GM12864 (cell line): Measurements from ENCODE around the gene PERCC1.

ENCODE experiments used
- DNase-seq: peaks from one replicate; pipeline ENCODE4 v3.0.0-alpha.2; 2011; ENCODE audit warnings: low read depth
- H3K4me3 ChIP-seq: 2 replicates; pipeline ENCODE4 v1.5.1; 2011; ENCODE audit warnings: mild to moderate bottlenecking, low read depth, low read length, control low read depth
- TF ChIP-seq, protein P1 (sequence below): IDR thresholded peaks from 2 replicates; pipeline ENCODE4 v1.5.1; 2011; ENCODE audit warnings: low read depth, mild to moderate bottlenecking, moderate library complexity, low read length, control low read depth, inconsistent platforms; ENCODE audit errors: missing control alignments

Gene PERCC1

DNA sequence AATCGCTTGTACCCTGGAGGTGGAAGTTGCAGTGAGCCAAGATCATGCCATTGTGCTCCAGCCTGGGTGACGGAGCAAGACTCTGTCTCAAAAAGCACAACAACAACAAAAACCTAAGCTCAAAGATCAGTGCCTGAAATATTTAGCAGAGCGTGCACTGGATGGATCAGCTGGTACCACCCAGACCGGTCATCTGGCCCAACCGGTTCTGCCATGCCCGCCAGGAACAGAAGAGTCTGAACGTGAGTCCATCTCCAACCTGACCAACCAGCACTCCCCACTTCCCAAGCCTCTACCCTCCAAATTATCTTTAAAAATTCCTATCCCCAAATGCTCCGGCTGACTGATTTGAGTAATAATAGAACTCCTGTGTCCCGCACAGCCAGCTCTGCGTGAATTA is 8.8 kb upstream of the PERCC1 start:
- H3K4me3 ChIP-seq = no peak overlapping the region
- TF ChIP-seq, protein P1, sequence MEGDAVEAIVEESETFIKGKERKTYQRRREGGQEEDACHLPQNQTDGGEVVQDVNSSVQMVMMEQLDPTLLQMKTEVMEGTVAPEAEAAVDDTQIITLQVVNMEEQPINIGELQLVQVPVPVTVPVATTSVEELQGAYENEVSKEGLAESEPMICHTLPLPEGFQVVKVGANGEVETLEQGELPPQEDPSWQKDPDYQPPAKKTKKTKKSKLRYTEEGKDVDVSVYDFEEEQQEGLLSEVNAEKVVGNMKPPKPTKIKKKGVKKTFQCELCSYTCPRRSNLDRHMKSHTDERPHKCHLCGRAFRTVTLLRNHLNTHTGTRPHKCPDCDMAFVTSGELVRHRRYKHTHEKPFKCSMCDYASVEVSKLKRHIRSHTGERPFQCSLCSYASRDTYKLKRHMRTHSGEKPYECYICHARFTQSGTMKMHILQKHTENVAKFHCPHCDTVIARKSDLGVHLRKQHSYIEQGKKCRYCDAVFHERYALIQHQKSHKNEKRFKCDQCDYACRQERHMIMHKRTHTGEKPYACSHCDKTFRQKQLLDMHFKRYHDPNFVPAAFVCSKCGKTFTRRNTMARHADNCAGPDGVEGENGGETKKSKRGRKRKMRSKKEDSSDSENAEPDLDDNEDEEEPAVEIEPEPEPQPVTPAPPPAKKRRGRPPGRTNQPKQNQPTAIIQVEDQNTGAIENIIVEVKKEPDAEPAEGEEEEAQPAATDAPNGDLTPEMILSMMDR = no peak
- DNase-seq = no peak

DNA sequence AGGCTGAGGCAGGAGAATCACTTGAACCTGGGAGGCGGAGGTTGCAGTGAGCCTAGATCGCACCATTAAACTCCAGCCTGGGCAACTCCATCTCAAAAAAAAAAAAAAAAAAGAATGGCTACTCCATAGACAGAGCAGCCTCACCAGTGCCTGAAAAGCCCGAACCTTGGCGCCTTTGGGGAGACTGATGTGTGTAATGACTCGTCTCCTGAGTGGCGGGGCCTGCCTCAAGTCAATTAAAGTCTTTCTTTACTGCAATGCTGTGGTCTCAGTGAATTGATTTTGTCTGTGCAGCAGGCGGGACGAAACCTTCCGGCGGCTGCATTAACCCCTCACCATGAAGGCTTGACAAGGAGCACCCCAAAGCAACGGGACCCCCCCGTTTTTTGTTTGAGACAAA is 6.8 kb upstream of the PERCC1 start:
- DNase-seq = no peak
- TF ChIP-seq, protein P1 = no peak
- no peak overlapping the region for H3K4me3 ChIP-seq

DNA sequence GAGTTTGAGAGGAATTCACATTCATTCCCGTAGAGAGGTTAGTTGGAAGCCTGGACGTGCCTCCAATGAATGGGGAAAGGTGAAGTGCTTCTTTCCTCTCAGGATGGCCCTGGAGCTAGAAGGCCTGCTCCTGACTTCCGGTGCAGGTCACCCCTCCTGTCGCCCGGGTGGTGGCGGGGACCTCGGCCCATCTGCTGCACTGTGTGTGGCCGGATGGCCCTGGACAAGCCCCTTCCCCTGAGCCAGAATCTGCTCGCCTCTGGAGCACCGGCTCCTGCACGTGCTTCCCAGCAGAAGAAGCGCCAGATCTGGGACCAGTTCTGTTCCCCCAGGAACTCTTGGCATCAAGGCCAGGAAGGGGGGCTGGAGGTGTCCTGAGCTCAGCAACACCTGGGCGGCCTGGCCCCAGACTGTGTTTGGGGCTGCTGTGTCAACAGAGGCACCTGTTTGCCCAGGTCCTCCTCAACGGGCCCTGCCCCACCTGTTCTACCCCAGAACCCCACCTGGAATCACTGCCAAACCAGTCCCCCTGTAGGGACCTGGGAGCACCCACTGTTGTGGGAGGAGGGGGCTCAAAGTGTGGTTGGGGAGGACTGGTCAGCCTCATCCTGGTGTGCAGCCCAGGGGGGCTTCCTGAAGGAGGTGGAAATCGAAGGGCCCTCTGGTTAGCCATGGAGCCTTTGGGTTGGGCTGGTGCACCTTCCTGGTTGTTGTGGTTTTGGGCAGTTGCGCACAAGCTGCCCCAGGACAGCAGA is 5.1 kb upstream of the PERCC1 start:
- H3K4me3 ChIP-seq = no peak overlapping the region
- no peak for DNase-seq
- TF ChIP-seq, protein P1 = no peak

DNA sequence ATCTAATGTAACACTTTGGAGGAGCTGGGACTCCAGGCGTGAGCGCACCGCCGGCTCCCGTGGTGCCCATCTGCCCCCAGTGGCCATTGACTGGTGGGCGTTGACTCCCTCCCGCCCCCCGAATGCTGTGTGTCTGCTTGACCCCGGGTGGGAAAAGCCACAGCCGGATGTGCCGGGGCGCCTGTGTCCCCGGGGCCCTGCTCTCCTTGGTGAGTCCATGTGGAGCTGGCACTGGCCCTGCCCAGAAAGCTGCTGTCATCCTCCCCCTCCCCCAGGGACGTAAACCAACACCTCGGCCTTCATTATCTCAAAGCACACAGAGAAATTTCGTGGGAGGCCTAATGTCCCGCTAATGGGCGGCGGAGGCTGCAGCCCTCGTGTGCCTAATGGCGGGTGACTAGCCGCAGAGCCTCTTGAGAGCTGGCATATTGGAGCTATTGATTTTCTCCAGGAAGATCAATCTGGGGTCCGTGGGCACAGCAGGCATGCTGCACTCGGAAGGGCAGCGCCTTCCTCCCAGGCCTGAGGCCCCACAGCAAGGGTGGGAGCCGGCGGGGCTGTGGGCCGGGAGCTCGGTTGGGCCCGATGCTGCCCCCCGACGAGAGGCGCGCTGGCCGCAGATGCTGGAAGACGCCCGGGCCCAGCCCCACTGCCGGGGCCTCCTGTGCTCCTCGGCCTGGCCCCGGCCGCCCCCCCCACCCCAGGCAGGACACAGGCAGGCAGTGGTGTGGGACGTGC is 4.0 kb upstream of the PERCC1 start:
- H3K4me3 ChIP-seq = no peak overlapping the region
- TF ChIP-seq, protein P1 = no peak
- no peak for DNase-seq

DNA sequence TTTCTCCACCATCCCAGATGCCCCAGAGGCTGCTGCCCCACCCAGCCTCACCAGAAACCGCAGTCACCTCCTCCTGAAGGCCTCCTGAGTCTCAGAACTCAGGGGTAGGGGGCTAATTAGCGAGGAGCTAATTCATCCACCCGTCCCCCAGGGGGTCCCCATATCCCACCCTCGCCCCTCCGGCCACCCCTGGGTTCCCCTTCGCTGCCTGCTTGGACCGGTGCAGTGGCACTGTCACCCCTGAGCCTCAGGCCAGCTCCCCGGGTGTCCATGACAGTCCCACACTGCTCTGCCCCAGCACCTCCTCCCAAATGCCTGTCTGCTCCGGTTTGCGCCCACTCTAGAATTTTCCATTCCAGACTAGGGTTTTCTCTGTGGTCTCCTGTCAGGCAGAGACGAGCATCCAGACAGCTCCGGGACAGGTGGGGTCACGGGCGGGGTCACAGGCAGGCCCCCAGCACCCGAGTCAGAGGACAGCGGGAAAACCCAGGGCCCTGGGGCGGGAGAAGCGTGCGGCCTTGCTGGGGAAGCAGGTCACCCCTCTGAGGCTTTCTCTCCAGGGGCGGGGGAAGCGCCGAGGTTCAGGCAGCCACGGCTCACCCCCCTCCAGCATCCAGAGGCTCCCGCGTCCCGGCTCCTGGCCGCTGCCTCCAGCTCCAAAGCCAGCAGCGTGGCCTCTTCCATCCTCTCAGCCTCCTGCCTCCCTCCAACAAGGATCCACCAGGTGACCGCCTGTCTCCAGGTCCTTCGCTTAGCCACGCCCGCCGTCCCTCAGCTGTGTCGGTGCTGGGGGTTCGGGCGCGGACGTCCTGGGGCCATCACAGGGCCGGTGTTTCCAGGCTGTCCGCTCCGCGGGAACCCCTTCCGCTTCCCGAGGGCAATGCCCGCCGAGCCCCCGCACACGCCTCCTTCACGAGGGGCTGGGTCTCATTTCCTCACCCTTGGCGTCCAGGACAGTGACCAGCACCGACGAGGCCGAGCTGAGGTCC is 3.1 kb upstream of the PERCC1 start:
- no peak overlapping the region for H3K4me3 ChIP-seq
- no peak for DNase-seq
- TF ChIP-seq, protein P1 = no peak

DNA sequence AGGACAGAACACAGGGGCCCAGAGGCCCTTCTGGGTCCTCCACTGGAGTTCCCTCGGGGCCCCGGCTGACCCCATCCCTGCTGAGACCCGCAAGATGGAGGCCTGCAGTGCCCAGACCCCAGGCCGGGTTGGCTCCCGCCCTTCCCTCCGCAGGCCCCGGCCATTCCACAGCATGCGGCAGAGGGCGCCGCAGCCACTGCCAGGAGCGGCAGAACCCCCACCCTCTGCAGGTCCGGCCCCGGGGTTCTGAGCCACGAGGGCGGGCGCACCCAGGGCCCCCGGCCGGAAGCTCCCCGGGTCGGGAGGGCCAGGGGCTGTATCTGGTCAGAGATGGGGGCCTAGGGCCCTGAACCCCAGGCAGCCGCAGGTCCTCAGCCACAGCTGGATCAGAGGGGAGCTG is 2.4 kb upstream of the PERCC1 start:
- TF ChIP-seq, protein P1 = peak; percentile 31
- no peak overlapping the region for H3K4me3 ChIP-seq
- no peak for DNase-seq
